Left renal pelvis (tissue), 4 donors: ENCODE measurements around the gene KPNA3. TPM values are rescaled to one million over a fixed set of nuclear protein-coding genes. Genes with fewer than 3 reads are reported as not detected.

Experiments
- polyA plus RNA-seq, 4 donors: library from polyadenylated mRNA; unstranded; fragments of 120-200 nt; gene quantifications; one replicate each; pipeline ENCODE4 v1.2.1, GENCODE V29; 2013; ENCODE audit not compliant: insufficient read length in 4 of 4

The KPNA3 gene
- polyA plus RNA-seq, 4 donors = 29.8 to 41.8 (median 36.3) TPM

Other genes with a start within 250 kb of the KPNA3 start
- gene RCBTB1, start 207.1 kb downstream of the KPNA3 start, polyA plus RNA-seq = 10 to 100 TPM; 28.6 to 45.2 (median 42.4) TPM
- gene ARL11, start 164.2 kb downstream of the KPNA3 start, polyA plus RNA-seq = under 1 TPM; 0.27 to 0.46 (median 0.37) TPM
- gene EBPL, start 101.2 kb downstream of the KPNA3 start, polyA plus RNA-seq = 10 to 100 TPM; 52.8 to 72.3 (median 58.2) TPM
- 10 to 100 TPM; 10.9 to 14.2 (median 13.0) TPM for gene SPRYD7, start 143.7 kb upstream of the KPNA3 start, polyA plus RNA-seq
- 10 to 100 TPM; 37.9 to 52.2 (median 49.0) TPM for gene TRIM13, start 204.4 kb upstream of the KPNA3 start, polyA plus RNA-seq
- gene KCNRG, start 222.8 kb upstream of the KPNA3 start, polyA plus RNA-seq = 1 to 10 TPM; 1.5 to 2.4 (median 1.7) TPM